GM19099 (cell line): ENCODE data around the gene FBXL20.

Experiments
- POLR2A ChIP-seq: IDR thresholded peaks from 3 replicates; pipeline ENCODE4 v1.6.1; 2011; ENCODE audit warnings: low read depth; ENCODE audit not compliant: insufficient read length; ENCODE audit errors: extremely low read depth

The FBXL20 gene, protein sequence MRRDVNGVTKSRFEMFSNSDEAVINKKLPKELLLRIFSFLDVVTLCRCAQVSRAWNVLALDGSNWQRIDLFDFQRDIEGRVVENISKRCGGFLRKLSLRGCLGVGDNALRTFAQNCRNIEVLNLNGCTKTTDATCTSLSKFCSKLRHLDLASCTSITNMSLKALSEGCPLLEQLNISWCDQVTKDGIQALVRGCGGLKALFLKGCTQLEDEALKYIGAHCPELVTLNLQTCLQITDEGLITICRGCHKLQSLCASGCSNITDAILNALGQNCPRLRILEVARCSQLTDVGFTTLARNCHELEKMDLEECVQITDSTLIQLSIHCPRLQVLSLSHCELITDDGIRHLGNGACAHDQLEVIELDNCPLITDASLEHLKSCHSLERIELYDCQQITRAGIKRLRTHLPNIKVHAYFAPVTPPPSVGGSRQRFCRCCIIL

GRCh38 chr17:39401412-39402243, at the start of gene FBXL20:
Gene FBXL20, minus strand, starts transcription at chr17:39401626. Its CDS starts 224 bp downstream, at chr17:39401402.
- TF ChIP-seq POLR2A, result peak; percentile 61

DNA sequence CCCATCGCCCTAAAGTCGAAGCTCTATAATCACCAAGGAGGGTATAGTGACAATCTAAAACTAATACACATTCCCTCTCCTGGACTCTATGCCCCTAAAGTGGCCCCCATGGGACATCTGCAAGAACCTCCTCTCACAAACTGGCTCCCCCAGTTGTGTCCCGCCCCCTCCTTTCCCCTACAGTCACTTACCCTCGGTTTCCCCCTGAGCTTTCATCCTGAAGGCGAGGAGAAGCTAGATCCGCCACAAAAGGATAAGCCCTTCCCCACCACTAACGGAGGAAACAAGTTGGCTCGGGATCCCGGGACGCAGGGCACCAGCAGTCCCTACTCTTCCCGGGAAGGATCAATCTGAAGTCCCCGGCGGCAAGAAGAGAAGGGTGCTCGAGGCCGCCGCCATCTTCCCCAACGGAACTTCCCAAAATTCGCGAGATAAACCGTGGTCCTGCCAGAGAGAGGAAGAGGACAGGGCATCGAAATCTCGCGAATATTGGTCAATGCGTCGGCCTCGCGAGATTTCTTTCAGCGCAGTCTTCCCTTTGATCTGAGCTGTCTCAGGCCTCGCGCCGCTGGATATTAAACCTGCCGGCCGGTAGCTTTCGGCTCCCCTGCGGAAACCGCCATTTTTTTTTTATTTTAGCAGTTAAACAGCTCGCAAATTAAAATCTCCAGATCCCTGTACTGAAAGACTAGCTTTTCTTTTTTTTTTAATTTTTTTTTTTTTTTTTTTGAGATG, 49.6 kb upstream of the FBXL20 start, which contains the start of gene MED1:
Gene MED1, minus strand, starts transcription at position 417 of the 735 bp plus-strand sequence. Its CDS starts 201 bp downstream, at position 216.
- peak; percentile 86 for TF ChIP-seq POLR2A

- TF ChIP-seq POLR2A, result no peak
Observed at GRCh38 chr17:39450051-39450450, 48.6 kb upstream of the FBXL20 start.

GRCh38 chr17:39447561-39447960, 46.1 kb upstream of the FBXL20 start:
- no peak for TF ChIP-seq POLR2A

- no peak for TF ChIP-seq POLR2A
Observed at GRCh38 chr17:39443326-39443725, 41.9 kb upstream of the FBXL20 start.

GRCh38 chr17:39429600-39429999, 28.2 kb upstream of the FBXL20 start:
- no peak for TF ChIP-seq POLR2A

DNA sequence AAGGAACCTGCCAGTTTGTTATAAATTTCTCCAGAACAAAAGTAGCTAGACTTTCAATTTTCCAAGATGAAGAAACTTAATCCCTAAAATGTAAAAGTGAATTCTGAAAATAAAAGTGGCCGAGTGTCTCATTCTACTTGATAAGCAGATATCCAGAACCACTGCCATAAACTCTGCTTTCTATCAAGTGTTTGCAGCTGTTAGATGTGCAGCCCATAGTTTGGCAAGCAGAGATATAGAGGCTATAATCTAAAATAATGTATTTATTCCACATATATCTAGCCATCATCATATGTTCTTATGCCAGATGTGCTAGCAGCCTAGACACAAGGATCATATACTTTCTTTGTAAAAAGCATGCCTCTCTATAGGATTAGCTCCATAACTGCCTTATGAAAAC, 14.7 kb upstream of the FBXL20 start:
- no peak for TF ChIP-seq POLR2A

- no peak for TF ChIP-seq POLR2A
Observed at GRCh38 chr17:39410279-39410678, 8.9 kb upstream of the FBXL20 start.

DNA sequence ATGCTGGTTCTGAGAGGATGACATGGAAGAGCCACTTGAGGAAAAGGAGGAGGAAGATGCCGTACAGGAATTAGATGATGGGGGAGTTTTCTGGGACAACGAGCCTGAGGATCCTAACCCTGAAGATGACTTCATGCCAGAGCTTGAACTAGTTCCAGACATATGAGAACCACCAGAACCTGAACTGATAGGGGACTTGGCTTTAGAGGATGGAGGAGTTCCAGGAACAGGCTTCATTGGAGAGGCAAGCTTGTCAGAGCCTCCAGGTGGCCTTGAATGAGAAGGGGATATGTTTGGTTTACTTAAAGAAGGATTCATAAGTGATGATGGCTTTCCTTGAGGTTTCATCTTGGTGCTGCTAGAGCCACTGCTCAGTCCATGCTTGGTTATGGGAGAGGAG, 6.9 kb upstream of the FBXL20 start:
- TF ChIP-seq POLR2A, result no peak

DNA sequence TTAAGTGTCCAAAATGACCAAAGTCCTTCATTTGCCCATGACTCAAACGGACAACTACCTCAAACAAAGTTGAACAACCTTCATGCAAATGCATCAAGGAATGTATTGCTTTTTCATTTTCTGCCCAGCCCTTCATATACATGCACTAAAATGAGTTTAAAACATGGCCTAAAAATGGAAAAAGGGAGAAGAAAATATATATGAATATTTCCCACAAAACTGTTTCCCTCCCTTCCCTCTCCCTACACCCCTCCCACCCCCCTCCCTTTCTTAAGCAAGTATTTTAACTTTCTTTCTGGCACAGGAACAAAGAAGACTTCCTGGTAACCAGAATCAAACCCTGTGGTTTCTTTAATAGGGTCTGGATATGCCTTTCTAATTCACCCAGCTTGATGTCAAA, 5.5 kb upstream of the FBXL20 start:
- no peak for TF ChIP-seq POLR2A

DNA sequence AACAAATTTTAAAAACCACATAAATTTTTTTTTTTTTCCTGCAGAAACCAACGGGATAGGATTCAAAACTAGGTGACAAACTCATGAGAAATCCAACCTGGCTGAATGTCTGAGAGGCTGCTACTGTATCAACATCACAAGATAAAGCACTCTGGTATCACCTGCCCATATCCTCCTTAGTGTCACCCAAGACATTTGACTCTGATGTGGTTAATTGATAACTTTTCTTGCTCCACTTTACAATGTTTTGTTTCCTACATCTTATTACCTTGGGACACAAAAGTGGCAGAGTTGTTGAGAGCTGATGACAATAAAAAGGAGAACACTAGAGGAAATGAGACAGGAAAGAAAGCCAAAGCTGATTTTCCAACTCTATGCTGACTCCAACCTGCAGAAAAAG, 4.0 kb upstream of the FBXL20 start:
- TF ChIP-seq POLR2A, result no peak

DNA sequence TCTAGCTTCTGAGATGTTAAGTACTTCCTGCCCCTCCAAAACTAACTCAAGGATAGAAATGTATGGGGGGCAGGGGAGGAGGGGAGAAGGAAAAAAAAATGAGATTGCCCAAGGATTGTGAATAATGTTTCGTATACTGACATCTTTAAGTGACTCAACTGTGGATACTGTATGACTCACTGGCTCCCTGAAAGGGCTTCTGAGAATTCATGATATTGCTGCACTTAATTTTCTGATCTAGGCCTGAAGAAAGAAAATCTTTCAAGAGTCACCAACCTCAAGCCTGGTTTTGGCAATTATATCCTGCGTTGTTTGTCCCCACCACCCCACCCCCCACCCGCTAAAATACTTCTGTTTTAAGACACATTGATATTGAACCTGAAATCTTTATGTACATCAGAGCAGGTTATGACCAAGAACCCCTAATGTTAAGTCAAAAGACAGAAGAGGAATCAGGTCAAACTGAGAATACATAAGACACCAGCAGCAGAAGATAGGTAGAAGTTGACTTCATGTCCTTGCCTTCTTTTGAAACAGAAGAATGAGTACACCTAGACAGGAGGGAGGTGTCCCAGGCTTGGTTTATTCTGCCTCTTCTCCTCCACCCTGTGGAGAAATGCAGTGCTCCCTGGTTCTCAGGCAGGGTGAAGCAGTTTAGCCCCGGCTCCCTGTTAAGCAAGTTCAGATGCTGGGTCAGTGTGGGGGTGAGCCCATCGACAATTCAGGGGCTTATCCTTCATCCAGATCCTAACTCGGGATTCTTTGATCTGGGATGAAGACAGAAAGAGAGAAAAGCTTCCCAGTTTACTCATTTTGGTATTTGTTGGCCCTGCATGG, 3.3 kb upstream of the FBXL20 start:
- TF ChIP-seq POLR2A, result no peak

- TF ChIP-seq POLR2A, result no peak
Observed at GRCh38 chr17:39402890-39403605, 1.6 kb upstream of the FBXL20 start.
